Fibroblast of skin of abdomen (primary cell): ENCODE data around the gene KANSL2.
"Not testable (repeated sequence)": the region's sequence is repeated elsewhere in the genome, so short reads cannot be mapped to it uniquely, and the experiment has no call there.

Experiments used
- DNase-seq: peaks from one replicate; pipeline ENCODE4 v3.0.0-alpha.2; 2013

The KANSL2 gene

DNA sequence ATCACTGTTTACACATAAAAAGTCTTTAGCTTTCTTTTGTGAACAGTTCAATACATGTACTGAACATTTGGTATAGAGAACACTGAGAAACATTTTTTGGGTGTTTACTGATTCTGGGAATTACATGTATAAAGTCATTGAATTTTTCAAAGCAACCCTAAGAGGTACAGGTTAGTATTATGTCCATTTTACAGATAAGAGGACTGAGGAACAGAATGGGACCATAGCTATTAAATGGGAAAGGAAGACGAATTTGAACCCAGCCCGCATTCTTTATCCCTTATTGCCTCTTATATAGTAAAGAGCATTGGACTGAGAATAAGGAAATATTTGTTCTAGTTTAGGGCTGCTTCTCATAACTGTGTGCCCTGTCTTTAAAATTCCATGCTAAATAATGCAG is 889 bp upstream of the KANSL2 start:
- no peak for DNase-seq

- DNase-seq, result not testable (repeated sequence)
Observed at GRCh38 chr12:48682533-48682905, 481 bp upstream of the KANSL2 start.

DNA sequence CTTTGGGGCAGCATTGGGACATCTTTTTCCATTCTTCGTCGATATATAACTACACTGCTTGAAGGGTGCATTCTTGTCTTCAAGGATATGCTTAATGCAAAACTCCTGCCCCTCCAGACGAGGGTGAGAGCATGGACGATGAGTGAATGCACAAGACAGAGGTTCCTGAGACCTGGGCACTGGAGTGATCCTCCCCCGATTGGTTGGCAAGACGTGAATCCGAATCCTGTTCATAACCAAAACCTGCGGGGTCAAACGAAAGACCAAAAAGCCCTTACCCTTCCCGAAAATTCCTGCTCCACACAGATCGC is 684 bp downstream of the KANSL2 start:
- DNase-seq, result peak; percentile 12

GRCh38 chr12:48680861-48681260 is 1.2 kb downstream of the KANSL2 start:
- no peak for DNase-seq

GRCh38 chr12:48678551-48679185 is 3.4 kb downstream of the KANSL2 start:
- no peak for DNase-seq

DNA sequence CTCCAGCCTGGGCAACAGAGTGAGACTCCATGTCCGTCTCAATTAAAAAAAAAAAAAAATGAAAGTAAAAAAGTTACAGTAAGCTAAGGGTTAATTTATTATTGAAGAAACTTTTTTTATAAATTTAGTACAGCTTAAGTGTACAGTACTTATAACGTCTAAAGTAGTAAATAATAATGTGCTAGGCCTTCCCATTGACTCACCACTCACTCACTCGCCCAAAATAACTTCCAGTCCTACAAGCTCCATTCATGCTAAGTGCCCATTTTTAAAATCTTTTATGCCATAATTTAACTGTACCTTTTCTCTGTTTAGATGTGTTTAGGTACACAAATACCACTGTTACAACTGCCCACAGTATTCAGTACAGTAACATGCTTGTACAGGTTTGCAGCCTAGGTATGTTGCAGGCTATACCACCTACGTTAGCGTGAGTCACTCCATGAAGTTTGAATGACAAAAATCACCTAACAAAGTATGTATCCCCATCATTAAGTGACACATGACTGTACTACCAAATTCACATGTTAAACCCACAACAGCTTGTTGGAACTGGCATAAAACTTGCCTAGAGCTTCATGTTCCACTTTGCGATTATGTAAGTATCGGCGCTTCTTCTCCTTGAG is 10.7 kb downstream of the KANSL2 start:
- no peak for DNase-seq

DNA sequence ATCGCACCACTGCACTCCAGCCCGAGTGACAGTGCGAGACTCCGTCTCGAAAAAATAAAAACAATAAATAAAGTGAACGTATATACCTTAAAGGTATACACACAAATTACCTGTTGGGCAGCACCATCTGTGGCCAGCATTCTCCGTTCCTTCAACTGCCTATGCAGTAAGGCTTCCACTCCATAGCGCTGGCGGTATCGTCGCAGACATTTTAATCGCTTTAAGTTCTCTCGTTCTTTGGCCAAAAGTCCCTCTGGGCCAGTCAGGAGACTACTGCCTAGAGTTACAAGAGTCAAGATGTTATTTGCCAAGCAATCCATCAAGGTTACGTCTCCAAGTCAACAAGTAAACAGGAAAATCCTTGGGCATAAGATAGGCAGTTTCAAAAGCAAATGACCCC is 13.0 kb downstream of the KANSL2 start:
- no peak for DNase-seq

- DNase-seq, result no peak
Observed at GRCh38 chr12:48659863-48660262, 22.2 kb downstream of the KANSL2 start.

DNA sequence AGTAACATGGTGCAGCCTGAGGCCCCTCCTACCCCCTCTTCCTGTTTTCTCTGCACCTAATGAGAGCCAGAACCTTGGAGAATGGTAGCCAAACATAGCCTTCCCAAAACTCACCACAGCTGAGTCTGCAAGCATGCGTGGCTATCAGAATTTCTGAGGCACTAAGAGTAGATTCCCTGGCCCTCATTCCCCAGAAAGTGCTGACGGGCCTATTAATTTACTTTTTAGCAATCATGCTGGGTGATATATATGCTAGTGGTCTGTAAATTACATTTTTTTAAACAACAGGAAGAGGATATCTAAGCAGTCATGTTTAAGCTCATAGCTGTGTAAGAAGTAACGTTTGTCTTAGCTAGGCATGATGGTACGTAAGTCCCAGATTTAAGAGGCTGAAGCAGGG is 30.4 kb downstream of the KANSL2 start:
- peak; percentile 8 for DNase-seq

DNA sequence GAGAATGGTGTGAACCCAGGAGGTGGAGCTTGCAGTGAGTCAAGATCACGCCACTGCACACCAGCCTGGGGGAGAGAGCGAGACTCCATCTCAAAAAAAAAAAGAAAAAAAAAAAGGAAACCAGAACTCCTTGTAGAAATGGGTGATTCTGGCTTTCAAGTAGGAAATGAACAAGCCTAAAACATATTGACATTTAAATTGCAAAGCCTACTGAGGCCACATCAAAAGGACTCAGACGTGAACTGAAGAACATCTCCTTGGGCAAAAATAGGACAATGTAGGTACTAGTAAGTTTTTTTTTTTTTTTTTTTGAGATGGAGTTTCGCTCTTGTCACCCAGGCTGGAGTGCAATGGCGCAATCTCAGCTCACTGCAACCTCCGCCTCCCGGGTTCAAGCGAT is 36.7 kb downstream of the KANSL2 start:
- not testable (repeated sequence) for DNase-seq

DNA sequence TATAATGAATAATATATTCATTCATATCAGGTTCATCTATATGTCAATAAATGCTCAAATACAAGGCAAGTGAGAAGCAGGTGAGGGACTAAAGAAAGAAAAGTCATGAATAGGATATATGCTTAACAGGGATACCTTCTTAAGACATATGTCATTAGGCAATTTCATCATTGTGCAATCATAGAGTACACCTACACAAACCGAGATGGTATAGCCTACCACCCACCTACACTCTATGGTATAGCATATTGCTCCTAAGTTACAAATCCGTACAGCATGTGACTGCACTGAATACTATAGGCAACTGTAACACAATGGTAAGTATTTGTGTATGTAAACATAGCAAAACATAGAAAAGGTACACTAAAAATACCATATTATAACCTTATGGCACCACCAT is 39.0 kb downstream of the KANSL2 start:
- DNase-seq, result no peak

DNA sequence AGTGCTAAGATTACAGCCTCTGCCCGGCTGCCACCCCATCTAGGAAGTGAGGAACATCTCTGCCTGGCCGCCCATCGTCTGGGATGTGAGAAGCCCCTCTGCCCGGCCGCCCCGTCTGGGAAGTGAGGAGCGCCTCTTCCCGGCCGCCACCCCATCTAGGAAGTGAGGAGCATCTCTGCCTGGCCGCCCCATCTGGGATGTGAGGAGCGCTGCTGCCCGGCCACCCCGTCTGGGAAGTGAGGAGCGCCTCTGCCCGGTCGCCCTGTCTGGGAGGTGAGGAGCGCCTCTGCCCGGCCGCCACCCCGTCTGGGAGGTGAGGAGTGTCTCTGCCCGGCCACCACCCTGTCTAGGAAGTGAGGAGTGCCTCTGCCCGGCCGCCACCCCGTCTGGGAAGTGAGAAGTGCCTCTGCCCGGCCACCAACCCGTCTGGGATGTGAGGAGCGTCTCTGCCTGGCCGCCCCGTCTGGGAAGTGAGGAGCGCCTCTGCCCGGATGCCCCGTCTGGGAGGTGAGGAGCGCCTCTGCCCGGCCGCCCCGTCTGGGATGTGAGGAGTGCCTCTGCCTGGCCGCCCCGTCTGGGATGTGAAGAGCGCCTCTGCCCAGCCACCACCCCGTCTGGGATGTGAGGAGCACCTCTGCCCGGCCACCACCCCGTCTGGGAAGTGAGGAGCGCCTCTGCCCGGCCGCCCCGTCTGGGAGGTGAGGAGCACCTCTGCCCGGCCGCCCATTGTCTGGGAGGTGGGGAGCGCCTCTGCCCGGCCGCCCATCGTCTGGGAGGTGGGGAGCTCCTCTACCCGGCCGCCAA is 40.1 kb downstream of the KANSL2 start:
- not testable (repeated sequence) for DNase-seq

DNA sequence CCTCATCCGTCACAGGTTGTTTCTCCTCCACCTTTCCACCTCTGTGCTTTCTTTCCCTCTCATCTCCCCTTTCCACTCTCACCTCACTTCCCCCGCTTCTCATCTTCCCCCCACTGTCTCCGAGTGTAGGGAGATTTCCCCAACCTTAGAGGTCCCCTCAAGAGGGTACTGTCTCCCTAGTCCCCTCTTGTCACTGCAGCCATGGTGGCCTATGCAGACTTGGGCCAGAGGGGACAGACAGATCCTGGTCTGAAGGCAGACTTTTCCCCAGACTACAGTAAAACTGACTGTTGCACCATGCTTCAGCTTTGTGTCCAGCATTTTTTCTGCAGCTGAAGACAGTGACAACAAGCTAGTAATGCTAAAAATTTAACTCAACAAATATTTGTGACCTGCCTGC is 41.2 kb downstream of the KANSL2 start:
- DNase-seq, result no peak

DNA sequence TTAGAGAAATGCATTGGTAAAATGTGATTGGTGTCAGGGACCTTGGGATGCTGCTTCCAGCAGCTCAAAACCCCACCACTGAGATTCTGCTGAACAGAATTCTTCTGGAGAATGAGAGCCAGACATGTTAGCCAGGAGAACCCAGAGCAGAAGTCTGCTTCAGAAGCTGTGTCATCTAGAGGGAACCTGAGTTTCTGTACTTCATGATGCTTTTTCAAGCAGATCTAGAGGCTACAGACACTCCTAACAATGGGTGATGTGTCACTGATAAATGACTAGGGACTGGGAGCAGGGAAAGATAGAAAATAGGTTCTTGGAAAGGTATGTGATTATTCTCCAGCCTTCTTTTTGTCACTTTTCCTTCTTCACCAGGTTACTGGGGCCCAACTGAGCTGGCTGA is 41.6 kb downstream of the KANSL2 start:
- no peak for DNase-seq

GRCh38 chr12:48631071-48631470 is 51.0 kb downstream of the KANSL2 start:
- DNase-seq, result no peak

DNA sequence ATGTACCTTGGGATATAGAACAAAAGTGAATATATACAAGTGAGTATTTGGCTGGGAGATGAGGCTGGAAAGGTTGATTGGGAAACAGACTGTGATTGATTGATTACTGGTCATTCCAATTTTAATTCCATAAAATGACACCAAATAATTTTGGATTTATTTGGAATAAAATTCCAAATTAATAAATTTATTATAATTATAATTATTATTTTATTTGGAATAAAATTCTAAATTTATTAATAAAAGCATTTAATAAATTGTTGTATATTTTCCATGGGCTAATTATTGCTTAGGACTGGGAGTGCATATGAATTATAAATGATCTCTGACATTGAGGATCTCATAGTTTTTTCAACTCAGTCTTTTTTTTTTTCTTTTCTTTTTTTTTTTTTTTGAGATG is 51.7 kb downstream of the KANSL2 start:
- DNase-seq, result no peak

DNA sequence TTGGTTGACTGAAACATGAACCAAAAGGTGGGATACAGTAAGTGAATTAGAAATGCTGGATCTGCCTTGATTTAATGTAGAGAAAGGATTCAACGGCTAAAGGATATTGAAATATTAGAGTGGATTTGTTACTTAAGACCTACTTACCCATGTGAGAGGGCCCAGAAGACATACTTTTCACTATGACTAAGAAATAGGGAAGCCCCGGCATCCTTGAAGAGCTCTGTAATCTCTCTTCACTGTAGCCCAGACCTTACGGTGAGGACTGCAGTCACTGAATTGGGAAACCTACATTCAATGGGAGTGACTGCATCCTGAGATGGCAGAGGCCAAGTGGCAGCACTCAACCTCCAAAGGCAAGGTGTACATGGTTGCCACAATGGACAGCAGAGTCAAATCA is 52.5 kb downstream of the KANSL2 start:
- DNase-seq, result no peak

GRCh38 chr12:48627556-48627955 is 54.5 kb downstream of the KANSL2 start:
- no peak for DNase-seq

DNA sequence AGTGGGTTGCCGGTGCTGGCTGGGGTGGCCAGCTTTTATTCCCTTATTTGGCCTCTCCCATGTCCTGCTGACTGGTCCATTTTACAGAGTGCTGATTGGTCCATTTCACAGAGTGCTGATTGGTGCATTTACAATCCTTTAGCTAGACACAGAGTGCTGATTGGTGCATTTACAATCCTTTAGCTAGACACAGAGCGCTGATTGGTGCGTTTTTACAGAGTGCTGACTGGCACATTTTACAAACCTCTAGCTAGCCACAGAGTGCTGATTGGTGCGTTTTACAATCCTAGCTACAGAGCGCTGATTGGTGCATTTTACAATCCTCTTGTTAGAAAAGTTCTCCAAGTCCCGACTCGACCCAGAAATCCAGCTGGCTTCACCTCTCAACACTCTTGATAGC is 59.0 kb downstream of the KANSL2 start:
- not testable (repeated sequence) for DNase-seq

GRCh38 chr12:48618541-48618940 is 63.5 kb downstream of the KANSL2 start:
- peak; percentile 67 for DNase-seq

GRCh38 chr12:48615681-48616080 is 66.4 kb downstream of the KANSL2 start:
- DNase-seq, result peak; percentile 10

DNA sequence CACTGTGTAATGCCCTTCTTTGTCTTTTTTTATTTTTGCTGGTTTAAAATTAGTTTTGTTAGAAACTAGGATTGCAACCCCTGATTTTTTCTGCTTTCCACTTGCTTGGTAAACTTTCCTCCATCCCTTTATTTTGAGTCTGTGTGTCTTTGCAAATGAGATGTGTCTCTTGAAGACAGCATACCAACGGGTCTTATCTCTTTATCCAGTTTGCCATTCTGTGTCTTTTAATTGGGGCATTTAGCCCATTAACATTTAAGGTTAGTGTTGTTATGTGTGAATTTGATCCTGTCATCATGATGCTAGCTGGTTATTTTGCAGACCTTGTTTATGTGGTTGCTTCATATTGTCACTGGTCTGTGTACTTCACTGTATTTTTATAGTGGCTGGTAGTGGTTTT is 68.7 kb downstream of the KANSL2 start:
- no peak for DNase-seq
